ENCODE results near the gene RNF217.
"Not testable (repeated sequence)": the region's sequence is repeated elsewhere in the genome, so short reads cannot be mapped to it uniquely, and the experiment has no call there.

Gene RNF217

GRCh38 chr6:124963416-124963785 is 1.2 kb downstream of the RNF217 start:
- DNase-seq (ENCODE audit: low spot score): no peak

- DNase-seq (ENCODE audit: low spot score): no peak
Observed at GRCh38 chr6:124963831-124964763, 1.9 kb downstream of the RNF217 start.

GRCh38 chr6:124964764-124965105 is 2.5 kb downstream of the RNF217 start:
- DNase-seq (ENCODE audit: low spot score): no peak

- DNase-seq (ENCODE audit: low spot score): not testable (repeated sequence)
Observed at GRCh38 chr6:124965424-124965850, 3.2 kb downstream of the RNF217 start.

GRCh38 chr6:124967444-124967843 is 5.2 kb downstream of the RNF217 start:
- no peak for DNase-seq (ENCODE audit: low spot score)

- no peak for DNase-seq (ENCODE audit: low spot score)
Observed at GRCh38 chr6:124968401-124968800, 6.2 kb downstream of the RNF217 start.

GRCh38 chr6:124970243-124970642 is 8.0 kb downstream of the RNF217 start:
- DNase-seq (ENCODE audit: low spot score): no peak

- DNase-seq (ENCODE audit: low spot score): no peak
Observed at GRCh38 chr6:124970763-124971162, 8.5 kb downstream of the RNF217 start.

GRCh38 chr6:124973780-124974179 is 11.5 kb downstream of the RNF217 start:
- no peak for DNase-seq (ENCODE audit: low spot score)

GRCh38 chr6:124974771-124975377 is 12.6 kb downstream of the RNF217 start:
- no peak for DNase-seq (ENCODE audit: low spot score)

GRCh38 chr6:124977067-124977908 is 15.1 kb downstream of the RNF217 start:
- no peak for DNase-seq (ENCODE audit: low spot score)

- no peak for DNase-seq (ENCODE audit: low spot score)
Observed at GRCh38 chr6:124978451-124979293, 16.4 kb downstream of the RNF217 start.

GRCh38 chr6:124979294-124979678 is 17.0 kb downstream of the RNF217 start:
- DNase-seq (ENCODE audit: low spot score): no peak

GRCh38 chr6:124982669-124983068 is 20.4 kb downstream of the RNF217 start:
- DNase-seq (ENCODE audit: low spot score): no peak

- DNase-seq (ENCODE audit: low spot score): no peak
Observed at GRCh38 chr6:124983383-124984083, 21.3 kb downstream of the RNF217 start.

- no peak for DNase-seq (ENCODE audit: low spot score)
Observed at GRCh38 chr6:124984668-124985338, 22.6 kb downstream of the RNF217 start.

- DNase-seq (ENCODE audit: low spot score): no peak
Observed at GRCh38 chr6:124986164-124986563, 23.9 kb downstream of the RNF217 start.

GRCh38 chr6:124987291-124987690 is 25.1 kb downstream of the RNF217 start:
- no peak for DNase-seq (ENCODE audit: low spot score)

- DNase-seq (ENCODE audit: low spot score): no peak
Observed at GRCh38 chr6:124987999-124988591, 25.9 kb downstream of the RNF217 start.
